GM10248 (cell line): ENCODE results near the gene CD7.
"Not testable (repeated sequence)": the region's sequence is repeated elsewhere in the genome, so short reads cannot be mapped to it uniquely, and the experiment has no call there.

Experiments
- CTCF ChIA-PET: fragments of 300-600 bp; sonication (Branson Sonifier 250); formaldehyde crosslinking; extraction: SDS; loops from one replicate; lab custom pipeline; 2021; ENCODE audit warnings: antibody characterized with exemption; lab: Yijun Ruan, JAX
- POLR2A ChIA-PET: fragments of 350-650 bp; sonication (Branson Sonifier 250); formaldehyde crosslinking; extraction: SDS; loops from one replicate; lab custom pipeline; 2020; ENCODE audit warnings: antibody characterized with exemption; lab: Yijun Ruan, JAX
- DNase-seq: peaks from one replicate; pipeline ENCODE4 v3.0.0; 2012; ENCODE audit errors: extremely low spot score
- TF ChIP-seq, protein P1 (sequence below): IDR thresholded peaks from 2 replicates; pipeline ENCODE4 v1.5.1; 2012; ENCODE audit warnings: mild to moderate bottlenecking, low read depth; ENCODE audit errors: extremely low read depth, missing control alignments, control extremely low read depth

The CD7 gene

DNA sequence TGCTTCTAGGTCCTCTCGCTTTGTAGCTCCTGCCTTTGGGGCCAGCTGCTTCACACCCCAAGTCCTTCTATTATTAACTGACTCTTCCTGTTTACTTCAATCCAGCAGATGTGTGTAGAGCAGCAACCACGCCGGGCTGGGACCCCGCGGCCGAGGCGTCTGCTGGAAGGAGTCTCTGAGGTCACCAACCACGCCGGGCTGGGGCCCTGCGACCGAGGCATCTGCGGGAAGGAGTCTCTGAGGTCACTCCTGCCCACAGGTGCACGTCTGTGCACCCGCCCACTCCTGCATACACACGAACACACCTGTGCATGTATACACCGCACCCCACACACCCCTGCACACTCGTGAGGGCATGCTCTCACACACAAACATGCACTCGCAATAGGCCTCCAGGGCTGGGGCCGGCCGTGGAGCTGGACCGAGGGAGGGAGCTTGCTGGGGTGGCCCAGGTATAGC is 33.9 kb upstream of the CD7 start:
- ChIA-PET CTCF (interaction anchor here (0.7 to 3.9 kb wide), 21 partner anchors 9 to 321 kb away, joined by 3 to 35 read pairs (median 4); partner anchors contain the start of genes HEXD, OGFOD3, SECTM1 and UTS2R), POLR2A (no interaction called here)
- no peak for DNase-seq
- TF ChIP-seq, protein P1, sequence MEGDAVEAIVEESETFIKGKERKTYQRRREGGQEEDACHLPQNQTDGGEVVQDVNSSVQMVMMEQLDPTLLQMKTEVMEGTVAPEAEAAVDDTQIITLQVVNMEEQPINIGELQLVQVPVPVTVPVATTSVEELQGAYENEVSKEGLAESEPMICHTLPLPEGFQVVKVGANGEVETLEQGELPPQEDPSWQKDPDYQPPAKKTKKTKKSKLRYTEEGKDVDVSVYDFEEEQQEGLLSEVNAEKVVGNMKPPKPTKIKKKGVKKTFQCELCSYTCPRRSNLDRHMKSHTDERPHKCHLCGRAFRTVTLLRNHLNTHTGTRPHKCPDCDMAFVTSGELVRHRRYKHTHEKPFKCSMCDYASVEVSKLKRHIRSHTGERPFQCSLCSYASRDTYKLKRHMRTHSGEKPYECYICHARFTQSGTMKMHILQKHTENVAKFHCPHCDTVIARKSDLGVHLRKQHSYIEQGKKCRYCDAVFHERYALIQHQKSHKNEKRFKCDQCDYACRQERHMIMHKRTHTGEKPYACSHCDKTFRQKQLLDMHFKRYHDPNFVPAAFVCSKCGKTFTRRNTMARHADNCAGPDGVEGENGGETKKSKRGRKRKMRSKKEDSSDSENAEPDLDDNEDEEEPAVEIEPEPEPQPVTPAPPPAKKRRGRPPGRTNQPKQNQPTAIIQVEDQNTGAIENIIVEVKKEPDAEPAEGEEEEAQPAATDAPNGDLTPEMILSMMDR, result no peak

DNA sequence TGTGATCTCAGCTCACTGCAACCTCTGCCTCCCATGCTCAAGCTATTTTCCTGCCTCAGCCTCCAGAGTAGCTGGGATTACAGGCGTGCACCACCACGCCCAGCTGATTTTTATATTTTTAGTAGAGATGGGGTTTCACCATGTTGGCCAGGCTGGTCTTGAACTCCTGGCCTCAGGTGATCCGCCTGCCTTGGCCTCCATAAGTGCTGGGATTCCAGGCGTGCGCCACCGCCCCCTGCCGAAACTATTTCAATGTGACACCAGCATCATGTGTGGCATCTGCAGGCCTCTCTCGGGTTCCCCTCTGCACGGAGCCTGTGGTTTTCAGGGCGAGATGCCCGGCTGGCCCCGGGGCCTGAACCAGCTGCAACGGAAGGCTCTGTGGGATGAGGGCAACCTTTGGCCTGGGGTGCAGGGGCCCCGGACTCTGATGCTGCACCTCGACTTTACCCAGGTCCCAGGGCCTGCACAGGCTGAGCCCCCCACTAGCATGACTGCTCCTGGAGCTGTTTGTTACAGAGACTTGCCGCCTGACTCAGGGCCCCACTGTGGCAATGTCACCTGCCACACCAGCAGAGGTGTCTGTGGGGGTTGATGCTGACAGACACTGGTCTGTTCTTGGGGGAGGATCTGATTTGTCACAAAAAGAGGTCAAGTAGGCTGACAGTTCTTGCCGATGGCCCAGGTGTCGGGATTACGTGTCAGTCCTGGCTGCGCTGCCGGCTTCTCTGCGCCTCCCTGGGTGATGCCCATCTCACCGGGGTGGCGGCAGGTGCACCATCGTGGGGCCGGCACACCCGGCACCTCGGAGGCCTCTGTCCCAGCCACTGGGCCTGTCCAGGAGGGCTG is 33.0 kb upstream of the CD7 start:
- ChIA-PET POLR2A (no interaction called here), CTCF (interaction anchor here (0.6 to 3.9 kb wide), 26 partner anchors 8 to 320 kb away, joined by 3 to 35 read pairs (median 4); partner anchors contain the start of genes HEXD, OGFOD3, SECTM1 and TEX19)
- TF ChIP-seq, protein P1, result peak; percentile 47
- no peak for DNase-seq

DNA sequence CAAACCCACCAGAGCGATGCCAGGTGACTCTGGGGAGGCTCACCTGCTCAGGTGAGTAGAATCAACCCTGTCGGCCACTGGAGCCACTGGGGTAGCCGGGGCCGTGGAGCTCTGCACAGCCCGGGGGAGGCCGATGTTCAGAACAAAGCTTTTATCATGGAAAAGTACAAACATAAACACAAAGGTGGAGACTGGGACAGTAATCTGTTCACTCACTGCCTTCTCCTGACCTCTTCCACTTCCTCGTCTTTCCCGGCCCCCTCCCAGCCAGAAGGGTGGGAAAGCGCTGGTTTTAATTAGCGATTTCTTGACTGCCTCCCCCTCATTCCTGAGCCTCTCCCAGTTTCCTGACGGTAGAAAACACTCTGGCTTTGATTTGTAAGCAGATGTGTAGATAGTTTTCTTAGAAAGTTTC is 31.9 kb upstream of the CD7 start:
- ChIA-PET CTCF (interaction anchor here (0.6 to 3.3 kb wide), 12 partner anchors 9 to 290 kb away, joined by 3 to 19 read pairs (median 10); partner anchors contain the start of genes HEXD, OGFOD3, SECTM1 and TEX19), POLR2A (no interaction called here)
- TF ChIP-seq, protein P1, result no peak
- no peak for DNase-seq

DNA sequence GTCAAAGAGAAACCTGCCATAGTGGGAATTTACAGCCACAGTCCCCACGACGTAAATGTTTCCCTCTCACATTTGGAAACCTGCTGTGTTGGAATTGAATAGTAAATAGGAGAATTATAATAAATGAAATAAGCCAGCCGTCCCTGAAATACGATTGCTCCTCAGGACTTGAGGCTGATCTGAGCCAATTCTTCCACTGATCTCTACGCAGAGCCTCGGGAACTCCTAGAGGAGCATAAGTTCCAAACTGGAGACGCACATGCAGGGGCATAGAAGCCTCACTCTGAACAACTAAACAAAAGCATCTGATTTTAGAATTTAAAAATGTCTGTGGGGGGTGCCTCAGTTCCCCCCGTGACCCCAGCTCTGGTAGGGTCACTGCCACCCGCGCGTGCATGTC is 31.5 kb upstream of the CD7 start:
- ChIA-PET CTCF (interaction anchor here (1.0 to 3.3 kb wide), 4 partner anchors 9 to 203 kb away, joined by 3 to 19 read pairs (median 6); partner anchors contain the start of genes SECTM1 and TEX19), POLR2A (no interaction called here)
- TF ChIP-seq, protein P1, result no peak
- no peak for DNase-seq

DNA sequence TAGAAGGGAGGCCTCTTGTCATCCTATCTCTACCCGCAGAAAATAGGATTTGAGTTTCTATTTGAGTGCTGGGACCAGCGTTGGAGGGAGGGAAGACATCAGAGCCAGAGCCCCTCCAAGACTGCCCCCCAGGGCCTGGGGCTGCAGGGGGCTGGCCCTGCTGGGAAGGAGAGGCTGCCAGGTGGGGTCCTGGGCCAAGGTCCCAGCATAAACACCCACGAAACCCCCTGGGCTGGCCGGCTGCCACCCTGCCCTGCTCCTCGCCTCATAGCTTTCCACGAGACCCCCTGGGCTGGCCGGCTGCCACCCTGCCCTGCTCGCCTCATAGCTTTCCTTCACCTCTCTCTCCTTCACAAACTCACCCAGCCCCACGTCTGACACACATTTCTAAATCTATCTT is 31.0 kb upstream of the CD7 start:
- POLR2A ChIA-PET, result no interaction called here
- CTCF ChIA-PET, result interaction anchor here (1.0 to 3.0 kb wide), 2 partner anchors 10 to 203 kb away, joined by 3 to 9 read pairs; partner anchors contain the start of gene TEX19

DNA sequence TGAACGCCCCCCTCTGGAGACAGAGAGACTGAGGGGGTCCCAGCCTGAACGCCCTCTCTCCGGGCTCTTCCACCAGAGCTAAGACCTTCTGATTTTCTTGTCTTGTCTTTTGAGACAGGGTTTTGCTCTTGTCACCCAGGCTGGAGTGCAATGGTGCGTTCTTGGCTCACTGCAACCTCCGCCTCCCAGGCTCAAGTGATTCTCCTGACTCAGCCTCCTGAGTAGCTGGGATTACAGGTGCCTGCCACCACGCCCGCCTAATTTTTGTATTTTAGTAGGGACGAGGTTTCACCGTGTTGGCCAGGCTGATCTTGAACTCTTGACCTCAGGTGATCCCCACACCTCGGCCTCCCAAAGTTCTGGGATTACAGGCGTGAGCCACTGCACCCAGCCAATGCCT is 30.6 kb upstream of the CD7 start:
- POLR2A ChIA-PET, DNase-seq: not testable (repeated sequence)
- CTCF ChIA-PET, result interaction anchor here (3.0 kb wide), 1 partner anchor 10 kb away, joined by 9 read pairs; the partner anchor contains the start of gene TEX19

More for the DNA sequence above, 31.0 kb upstream of the CD7 start:
- DNase-seq, result no peak
- TF ChIP-seq, protein P1, result no peak
